GM20000 (cell line): Measurements from ENCODE around the gene TRIM8.
"Not testable (repeated sequence)": the region's sequence is repeated elsewhere in the genome, so short reads cannot be mapped to it uniquely, and the experiment has no call there.

Experiments used
- DNase-seq: peaks from one replicate; pipeline ENCODE4 v3.0.0; 2012; ENCODE audit warnings: low spot score
- TF ChIP-seq, protein P1 (sequence below): IDR thresholded peaks from 2 replicates; pipeline ENCODE4 v1.5.1; 2012; ENCODE audit warnings: mild to moderate bottlenecking, control low read depth; ENCODE audit errors: extremely low read depth, missing control alignments

Gene TRIM8

DNA sequence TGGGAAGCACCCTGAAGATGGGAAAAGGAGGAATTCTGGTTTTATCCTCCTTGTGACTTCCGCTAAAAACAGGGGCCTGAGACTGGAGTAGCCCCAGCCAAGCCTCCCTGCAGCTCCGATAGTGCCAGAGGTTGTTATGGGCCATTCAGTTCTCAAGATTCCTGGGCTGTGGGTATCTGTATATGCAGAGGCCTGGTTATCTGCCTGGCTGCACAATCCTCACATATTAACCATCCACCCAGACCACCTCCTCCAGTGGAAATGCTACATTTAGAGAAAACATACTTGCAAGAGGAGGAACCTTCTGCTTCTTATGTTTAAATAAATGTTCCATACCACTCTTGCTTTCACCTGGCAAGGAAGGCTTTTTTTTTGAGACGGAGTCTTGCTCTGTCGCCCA lies 35.3 kb downstream of the TRIM8 start:
- DNase-seq: no peak
- TF ChIP-seq, protein P1, sequence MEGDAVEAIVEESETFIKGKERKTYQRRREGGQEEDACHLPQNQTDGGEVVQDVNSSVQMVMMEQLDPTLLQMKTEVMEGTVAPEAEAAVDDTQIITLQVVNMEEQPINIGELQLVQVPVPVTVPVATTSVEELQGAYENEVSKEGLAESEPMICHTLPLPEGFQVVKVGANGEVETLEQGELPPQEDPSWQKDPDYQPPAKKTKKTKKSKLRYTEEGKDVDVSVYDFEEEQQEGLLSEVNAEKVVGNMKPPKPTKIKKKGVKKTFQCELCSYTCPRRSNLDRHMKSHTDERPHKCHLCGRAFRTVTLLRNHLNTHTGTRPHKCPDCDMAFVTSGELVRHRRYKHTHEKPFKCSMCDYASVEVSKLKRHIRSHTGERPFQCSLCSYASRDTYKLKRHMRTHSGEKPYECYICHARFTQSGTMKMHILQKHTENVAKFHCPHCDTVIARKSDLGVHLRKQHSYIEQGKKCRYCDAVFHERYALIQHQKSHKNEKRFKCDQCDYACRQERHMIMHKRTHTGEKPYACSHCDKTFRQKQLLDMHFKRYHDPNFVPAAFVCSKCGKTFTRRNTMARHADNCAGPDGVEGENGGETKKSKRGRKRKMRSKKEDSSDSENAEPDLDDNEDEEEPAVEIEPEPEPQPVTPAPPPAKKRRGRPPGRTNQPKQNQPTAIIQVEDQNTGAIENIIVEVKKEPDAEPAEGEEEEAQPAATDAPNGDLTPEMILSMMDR: no peak

DNA sequence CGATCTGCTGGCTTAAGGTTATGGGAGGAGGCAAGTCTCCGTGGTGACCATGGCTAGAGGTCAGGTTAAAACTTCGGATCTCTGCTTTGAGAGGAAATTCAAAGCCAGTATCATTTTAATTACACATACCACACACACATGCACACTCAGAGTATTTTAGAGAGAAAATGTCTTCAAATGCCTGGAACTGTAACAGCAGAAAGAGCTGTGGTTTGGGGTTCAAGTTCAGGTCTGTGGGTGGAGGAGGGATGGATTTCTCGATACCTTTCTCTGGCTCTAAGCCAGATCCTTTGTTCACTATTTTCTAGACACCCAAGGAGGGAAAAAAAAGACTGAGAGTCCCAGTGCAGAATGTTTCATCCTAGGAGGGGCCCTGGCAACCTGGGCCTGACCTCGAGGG lies 37.4 kb downstream of the TRIM8 start:
- DNase-seq: no peak
- TF ChIP-seq, protein P1: no peak

DNA sequence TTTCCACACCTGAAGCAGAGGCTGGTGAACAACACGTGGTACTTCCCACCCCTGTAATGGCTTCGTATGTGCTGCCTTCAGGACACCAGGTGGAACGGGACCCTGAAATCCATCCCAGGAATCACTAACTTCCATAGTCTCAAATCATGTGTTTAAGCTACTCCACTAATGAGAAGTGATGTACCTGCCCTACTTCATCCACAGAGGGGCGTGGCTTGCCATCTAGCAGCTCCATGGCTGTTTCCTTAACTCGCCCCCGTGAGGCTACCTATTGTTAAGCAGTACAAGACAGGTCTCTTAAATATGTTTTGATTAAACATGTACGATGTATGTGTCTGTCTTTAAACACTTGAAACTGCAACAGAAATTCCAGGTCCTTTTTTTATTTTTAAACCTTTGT lies 38.1 kb downstream of the TRIM8 start:
- DNase-seq: no peak
- TF ChIP-seq, protein P1: no peak

DNA sequence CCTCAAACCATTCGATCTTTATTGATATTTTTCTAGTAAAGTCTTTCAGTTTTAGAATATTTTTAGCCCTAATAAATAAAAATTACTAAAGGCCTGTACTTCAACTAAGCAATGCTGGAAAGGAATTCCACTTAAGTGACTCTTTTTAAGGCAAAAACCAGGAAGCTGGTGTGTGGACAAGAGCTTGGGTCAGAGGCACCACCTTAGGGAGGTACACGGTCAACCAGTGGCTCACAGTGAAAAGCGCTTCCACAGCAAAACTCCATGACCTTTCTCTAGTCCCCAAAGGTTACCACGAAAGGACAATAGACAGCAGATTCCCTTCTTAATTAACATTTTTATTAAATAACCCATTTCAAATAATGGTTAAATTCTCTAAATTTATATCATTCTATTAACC lies 38.7 kb downstream of the TRIM8 start:
- TF ChIP-seq, protein P1: no peak
- no peak for DNase-seq

DNA sequence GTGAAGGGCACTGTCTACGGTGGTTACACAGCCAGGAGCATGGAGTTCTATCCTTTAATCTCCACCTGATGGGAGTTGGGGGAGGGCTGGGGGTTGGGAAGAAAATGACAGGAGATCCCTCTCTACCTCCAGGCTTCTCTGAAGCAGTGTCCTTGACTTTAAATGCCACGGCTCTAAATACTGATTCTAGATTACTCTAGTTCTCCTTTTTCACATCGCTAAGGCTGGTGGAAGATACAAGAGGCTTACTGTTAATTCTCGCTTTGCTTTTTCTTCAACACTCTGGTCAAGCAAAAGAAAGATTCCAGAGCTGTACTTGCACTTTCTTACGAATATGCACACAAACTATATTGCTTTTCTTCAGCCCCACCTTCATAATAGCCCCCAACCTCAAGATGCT lies 39.5 kb downstream of the TRIM8 start:
- no peak for DNase-seq
- TF ChIP-seq, protein P1: no peak

DNA sequence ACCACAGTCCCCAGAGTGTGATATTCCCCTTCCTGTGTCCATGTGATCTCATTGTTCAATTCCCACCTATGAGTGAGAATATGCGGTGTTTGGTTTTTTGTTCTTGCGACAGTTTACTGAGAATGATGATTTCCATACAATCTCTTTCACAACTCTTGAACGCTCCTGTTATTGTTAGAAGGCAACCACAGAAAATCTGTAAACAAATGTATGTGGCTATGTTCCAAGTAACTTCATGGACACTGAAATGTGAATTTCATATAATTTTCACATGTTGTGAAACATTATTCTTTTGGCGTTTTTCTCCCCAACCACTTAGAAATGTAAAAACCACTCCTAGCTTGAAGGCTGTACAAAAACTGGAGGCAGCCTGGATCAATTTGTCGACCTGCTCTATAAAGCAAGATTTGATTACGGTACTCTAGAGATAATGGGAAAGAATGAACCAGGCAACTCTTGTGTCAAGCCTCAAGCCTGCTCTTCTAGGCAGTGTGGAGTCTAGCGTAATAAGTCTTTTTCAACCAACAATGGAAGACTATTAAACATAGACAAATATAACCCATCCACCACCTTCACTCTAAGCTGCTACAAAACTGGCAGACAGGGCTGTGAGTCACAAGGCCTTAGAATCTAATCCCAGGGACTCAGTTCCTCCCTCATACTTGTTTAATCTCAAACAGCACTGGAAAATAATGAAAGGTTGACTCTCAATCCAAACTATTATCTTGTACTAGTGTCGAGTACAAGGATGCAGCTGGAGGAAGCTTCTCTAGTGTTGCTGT lies 47.2 kb downstream of the TRIM8 start:
- TF ChIP-seq, protein P1: no peak
- DNase-seq: no peak

DNA sequence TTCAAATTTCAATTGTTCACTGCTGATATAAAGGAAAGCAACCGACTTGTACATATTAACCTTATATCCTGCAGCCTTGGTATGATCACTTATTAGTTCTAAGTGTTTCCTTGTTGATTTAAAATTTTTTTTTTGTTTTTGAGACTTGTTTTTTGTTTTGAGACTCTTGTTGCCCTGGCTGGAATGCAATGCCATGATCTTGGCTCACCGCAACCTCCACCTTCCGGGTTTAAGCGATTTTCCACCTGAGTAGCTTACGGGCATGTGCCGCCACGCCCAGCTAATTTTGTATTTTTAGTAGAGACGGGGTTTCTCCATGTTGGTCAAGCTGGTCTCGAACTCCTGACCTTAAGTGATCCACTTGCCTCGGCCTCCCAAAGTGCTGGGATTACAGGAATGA lies 51.1 kb downstream of the TRIM8 start:
- not testable (repeated sequence) for DNase-seq

DNA sequence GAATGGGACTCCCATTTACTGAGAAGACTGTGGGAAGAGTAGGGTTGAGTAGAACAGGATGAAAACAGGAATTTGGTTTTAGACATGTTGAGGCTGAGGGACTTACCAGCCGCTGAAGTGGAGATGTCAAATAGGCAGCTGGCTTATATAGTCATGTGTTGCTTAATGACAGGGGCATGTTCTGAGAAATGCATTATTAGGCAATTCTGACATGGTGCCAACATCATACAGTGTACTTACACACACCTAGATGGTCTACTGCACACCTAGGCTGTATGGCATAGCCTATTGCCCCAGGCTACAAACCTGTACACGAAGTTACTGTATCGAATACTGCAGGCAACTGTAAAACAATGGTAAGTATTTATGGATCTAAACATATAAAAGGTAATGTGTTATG lies 52.5 kb downstream of the TRIM8 start:
- no peak for DNase-seq
- TF ChIP-seq, protein P1: no peak
